NCI-H748 (cell line): Measurements from ENCODE around the gene ARHGEF26.
A peak's percentile ranks its signal among the peaks of the same experiment; 100 is the strongest.

Experiments
- DNase-seq: peaks from one replicate; lab custom pipeline; 2025; ENCODE audit not compliant: unreplicated experiment; lab: John Stamatoyannopoulos, UW

ARHGEF26 gene

DNA sequence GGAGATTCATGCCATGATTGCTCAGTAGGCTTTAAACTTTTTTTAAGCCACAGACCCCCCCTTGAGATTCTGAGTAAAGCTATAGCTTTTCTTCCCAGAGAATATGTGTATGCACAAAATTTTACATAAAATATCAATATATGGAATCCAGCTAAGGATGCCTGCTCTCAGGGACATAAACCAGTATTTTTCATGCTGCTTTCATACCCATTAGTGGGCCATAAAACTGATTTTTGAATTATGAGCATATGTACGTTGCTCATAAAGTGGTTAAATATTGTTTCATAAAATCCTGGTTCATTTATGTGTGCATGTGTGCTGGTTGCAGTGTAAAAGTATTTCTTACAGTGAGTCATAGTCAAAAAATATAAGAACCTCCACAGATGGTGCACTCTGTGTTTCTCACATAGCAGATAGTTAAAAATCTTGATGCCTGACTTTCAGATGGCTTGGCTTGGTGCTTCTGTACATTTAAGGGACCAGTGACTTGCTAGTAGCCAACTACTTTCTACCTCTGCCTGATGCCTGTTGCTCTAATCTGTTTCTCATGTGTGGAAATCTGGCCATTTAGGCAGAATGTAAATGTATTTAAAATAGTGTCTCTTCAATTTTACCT is 71.9 kb downstream of the ARHGEF26 start:
- no peak for DNase-seq

- no peak for DNase-seq
These were observed 73.7 kb downstream of the ARHGEF26 start for GRCh38 chr3:154194877-154195276.

- no peak for DNase-seq
These were observed 74.6 kb downstream of the ARHGEF26 start for GRCh38 chr3:154195620-154196356.

DNA sequence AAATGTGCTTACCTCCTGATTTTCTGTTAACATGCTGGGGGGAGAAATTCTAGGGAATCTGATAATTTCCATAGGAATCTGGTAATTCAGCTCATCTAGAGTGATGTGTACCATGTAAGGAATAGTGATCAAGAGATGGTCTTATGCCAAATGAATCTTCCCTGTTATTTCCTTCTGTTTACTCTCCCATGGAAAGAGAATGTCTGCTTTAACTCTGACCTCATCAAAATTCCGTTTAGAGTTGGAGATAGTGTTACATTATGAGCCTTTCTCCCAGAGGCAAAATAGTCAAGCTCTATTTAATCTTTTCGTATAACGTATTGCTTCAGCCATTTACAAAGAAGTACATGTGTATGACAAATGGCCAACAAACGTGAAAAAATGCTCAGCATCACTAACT is 76.6 kb downstream of the ARHGEF26 start:
- DNase-seq: no peak

DNA sequence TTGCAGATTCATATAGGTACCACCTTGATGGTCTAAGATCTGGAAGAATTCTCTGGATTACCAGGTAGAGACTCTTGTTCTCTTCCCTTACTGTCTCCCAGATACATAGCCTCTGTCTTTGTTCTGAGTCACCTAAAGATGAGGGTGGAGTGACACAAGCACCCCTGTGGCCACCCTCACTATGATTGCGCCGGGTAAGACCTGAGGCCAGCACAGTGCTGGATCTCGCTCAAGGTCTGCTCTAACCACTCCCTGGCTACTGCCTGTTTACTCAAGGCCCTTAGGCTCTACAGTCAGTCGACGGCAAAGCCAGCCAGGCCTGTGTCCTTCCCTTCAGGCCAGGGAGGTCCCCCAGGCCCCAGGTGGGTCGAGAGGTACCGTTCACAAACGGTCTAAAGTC is 88.3 kb downstream of the ARHGEF26 start:
- no peak for DNase-seq

DNA sequence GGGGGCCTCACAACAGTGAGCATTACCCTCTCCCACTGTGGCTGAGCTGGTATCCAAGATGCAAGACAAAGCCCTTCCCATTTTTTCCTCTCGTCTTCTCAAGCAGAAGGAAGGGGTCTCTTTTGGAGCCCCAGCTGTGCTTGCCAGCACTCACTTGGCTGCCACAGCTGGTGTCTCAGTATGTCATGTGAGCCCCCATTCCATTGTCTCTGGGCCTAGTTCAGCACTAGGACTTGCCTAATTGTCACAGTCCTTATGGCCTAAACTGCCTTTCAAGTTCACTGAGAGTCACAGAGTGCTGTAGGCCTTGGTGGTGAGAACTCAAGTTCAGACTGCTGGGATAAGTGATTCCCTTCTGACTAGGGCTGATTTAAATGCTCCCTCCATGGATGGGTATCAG is 89.8 kb downstream of the ARHGEF26 start:
- peak; percentile 0 for DNase-seq

DNA sequence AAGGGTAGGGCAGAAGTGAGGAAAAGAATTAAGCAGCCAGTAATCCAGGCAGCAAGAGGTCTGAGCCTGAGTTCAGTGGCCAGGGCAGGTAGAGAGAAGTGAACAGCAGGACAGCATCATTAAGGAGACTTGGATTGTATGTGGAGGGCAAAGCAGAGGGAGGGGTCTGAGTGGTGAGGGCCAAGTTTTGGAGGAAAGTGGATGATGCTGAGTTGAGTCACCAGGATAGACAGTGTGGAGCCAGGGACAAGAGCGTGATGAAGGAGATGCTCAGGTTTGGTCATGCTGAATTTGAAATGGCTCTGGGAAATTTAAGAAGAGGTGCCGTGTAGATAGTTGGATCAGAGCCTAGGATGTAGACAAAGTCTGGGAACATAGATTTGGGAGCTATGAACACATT is 93.1 kb downstream of the ARHGEF26 start:
- DNase-seq: no peak

DNA sequence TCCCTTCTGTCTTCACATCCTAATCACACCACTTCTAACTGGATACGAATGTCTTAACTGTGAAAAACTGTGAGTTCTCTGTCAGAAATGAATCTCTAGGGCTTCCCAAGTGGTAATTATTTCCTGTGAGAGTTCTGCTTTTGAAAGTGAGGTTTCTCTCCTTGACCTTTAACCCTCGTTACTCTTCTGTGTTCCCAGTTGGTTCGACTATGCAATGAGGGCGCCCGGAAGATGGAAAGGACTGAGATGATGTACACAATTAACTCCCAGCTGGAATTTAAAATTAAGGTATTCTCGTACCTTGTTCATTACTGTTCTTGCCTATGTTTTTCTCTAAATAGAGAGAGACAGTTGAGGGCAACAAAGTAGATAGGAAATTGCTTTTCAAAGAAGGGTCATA is 96.5 kb downstream of the ARHGEF26 start:
- no peak for DNase-seq

- no peak for DNase-seq
These were observed 97.5 kb downstream of the ARHGEF26 start for GRCh38 chr3:154218728-154219127.

DNA sequence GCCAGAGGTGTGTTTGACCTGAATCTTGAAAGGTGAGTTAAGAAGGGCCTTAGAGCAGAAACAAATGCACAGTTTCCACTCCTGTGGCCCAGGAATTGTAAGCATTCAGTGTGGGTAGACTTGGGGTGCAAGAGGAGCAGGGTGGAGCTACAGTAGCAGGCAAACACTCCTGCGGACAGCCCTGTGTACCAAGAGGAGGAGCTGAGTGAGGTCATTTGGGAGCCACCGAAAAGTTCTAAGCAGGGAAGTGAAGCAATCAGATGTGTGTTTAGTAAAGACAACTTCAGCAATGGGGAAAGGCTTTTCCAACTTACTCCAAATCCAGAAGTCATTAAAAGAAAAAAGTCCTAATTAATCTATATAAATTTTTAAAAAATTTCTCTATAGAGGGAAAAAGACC is 99.3 kb downstream of the ARHGEF26 start:
- no peak for DNase-seq

GRCh38 chr3:154223519-154223918 is 102.3 kb downstream of the ARHGEF26 start:
- no peak for DNase-seq

- no peak for DNase-seq
These were observed 103.2 kb downstream of the ARHGEF26 start for GRCh38 chr3:154224366-154224765.

DNA sequence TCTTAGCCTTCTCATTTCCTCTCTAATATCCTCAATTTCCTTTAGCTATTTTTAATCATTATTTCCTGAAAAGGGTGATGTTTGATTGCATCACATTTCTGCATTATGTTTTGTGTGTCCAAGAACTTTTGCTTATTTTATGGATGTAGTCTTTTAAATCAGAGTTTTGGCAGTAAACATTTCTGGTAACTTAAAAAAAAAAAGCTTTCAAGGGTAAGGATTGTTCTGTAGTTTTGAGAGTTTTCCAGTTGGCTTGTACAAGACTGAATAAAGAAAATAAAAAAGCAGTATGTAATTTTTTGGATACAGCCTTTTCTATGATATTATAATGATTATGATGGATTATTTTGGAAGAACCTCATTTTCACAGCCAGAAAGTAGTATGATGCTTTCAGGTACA is 103.7 kb downstream of the ARHGEF26 start:
- DNase-seq: no peak

- DNase-seq: no peak
These were observed 104.3 kb downstream of the ARHGEF26 start for GRCh38 chr3:154225536-154225935.

- no peak for DNase-seq
These were observed 106.3 kb downstream of the ARHGEF26 start for GRCh38 chr3:154227531-154227930.

- no peak for DNase-seq
These were observed 107.5 kb downstream of the ARHGEF26 start for GRCh38 chr3:154228561-154229216.

DNA sequence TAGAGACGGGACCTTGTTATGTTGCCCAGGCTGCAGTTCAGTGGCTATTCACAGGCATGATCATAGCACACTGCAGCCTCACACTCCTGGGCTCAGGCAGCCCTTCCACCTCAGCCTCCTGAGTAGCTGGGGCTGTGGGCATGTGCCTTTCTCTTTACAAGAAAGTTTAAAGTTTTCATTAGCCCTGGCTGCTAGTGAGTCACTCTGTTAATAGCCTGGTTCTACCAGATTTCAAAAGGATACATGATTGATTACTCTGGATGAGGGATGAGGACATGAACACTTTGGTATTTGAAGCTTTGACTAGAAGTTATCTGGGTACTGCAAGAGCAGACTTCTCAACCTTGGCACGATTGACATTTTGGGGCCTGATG is 108.0 kb downstream of the ARHGEF26 start:
- no peak for DNase-seq

DNA sequence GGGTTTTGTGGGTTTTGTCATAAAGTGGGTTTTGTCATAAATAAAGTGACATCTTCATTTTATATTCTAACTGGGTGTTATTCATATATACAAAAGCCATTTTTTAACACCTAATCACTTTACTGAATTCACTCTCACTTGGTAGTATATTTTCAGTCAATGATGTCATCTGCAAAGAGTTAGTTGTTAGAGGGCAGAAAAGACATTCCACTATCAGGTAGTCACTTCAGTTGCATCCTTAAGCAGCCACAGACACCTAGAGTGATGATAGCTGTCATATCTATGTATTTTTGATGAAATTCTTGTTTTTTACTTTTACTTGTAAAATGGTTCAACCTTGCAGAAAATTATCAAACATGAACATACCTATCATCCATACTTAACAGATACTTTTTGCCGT is 114.1 kb downstream of the ARHGEF26 start:
- no peak for DNase-seq

DNA sequence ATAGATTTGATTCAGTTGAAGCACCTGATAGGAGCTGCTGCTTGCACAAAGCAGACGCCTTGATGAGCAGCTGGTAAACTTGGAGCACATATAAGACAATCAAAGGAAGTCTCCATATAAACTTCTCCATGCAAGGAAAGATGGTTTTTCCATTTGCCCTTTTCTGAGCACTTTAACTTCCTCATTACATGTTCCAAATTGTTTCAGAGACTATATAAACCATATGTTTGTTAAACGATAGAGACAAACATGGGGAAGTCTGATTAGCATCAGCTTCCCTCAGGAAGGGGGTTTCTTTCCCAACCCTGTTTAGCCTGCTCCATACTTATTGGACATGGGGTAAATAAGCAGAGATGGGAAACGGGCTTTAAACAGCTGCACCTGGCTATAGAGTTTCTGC is 115.1 kb downstream of the ARHGEF26 start:
- DNase-seq: no peak

DNA sequence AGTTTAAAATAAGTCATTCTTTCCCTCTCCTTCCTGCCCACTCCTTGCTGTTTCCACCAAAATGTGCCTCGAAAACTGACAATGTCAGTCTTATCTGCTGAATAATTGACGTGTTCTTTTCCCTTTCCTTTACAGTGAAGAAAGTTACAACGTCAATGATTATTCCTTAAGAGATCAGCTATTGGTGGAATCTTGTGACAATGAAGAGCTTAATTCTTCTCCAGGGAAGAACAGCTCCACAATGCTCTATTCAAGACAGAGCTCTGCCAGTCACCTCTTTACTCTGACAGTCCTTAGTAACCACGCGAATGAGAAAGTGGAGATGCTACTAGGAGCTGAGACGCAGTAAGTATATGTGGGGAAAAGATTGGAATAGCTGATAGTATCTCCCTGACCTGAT is 119.0 kb downstream of the ARHGEF26 start:
- DNase-seq: no peak

- no peak for DNase-seq
These were observed 120.3 kb downstream of the ARHGEF26 start for GRCh38 chr3:154241496-154241895.

DNA sequence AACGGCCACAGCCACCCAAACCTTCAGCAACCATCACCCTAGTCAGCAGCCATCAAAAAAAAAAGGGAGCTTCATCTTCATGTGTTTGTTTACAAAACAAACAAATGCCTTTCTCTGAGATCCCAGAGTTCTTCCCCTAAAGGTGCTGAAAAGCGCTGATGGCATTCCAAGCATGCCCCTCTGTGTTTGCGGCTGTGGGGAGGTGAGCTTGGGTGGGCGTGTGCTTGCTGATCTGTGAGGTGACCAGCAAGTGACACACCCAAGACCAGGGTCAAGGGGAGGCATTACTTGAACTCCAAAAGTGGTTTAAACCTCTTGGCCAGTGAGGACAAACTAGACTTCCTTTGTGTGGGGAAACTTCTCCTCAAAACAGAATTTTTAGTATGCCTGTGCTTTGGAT is 121.6 kb downstream of the ARHGEF26 start:
- DNase-seq: no peak
